Hair follicular keratinocyte (primary cell): Measurements from ENCODE around the gene RANGRF. TPM values are rescaled to one million over a fixed set of nuclear protein-coding genes. Genes with fewer than 3 reads are reported as not detected.

Experiments
- total RNA-seq: library from RNA; depleted of rRNA; stranded (reverse); fragments of >200 nt; gene quantifications from 2 replicates; pipeline ENCODE4 v1.2.3, GENCODE V29; 2015

The RANGRF gene, protein sequence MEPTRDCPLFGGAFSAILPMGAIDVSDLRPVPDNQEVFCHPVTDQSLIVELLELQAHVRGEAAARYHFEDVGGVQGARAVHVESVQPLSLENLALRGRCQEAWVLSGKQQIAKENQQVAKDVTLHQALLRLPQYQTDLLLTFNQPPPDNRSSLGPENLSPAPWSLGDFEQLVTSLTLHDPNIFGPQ
- total RNA-seq: 25.0 and 37.2 TPM in 2 replicates

DNA sequence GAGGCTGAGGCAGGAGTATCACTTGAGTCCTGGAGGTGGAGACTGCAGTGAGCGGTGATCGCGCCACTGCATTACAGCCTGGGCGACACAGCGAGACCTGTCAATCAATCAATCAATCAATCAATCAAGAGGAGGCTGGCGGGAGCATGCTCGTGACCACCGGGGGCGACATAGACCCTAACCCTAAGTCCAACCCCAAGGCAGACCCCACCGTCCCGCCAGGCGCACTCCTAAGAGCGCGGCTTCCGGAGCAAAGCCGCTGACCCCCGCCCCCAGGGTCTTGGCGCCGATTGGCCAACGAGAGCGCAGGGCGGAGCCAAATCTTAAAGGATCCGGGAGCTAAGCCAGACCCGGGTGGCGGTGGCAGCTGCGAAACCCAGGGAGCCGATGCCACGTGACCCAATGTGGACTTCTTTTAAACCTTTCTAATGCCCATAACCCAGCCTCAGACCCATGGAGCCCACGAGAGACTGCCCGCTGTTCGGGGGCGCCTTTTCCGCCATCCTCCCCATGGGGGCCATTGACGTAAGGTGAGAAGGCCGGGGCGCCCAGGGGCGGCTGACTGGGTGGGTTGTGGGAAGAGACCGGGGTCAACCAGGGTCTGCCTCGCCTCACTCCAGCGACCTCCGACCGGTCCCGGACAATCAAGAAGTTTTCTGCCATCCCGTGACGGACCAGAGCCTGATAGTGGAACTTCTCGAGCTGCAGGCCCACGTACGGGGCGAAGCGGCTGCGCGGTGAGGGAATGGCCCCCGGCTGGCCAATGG is at the start of gene RANGRF:
TSS of gene RANGRF (plus strand) at position 335 of the 767 bp plus-strand sequence. CDS start at position 454, 119 bp downstream.

DNA sequence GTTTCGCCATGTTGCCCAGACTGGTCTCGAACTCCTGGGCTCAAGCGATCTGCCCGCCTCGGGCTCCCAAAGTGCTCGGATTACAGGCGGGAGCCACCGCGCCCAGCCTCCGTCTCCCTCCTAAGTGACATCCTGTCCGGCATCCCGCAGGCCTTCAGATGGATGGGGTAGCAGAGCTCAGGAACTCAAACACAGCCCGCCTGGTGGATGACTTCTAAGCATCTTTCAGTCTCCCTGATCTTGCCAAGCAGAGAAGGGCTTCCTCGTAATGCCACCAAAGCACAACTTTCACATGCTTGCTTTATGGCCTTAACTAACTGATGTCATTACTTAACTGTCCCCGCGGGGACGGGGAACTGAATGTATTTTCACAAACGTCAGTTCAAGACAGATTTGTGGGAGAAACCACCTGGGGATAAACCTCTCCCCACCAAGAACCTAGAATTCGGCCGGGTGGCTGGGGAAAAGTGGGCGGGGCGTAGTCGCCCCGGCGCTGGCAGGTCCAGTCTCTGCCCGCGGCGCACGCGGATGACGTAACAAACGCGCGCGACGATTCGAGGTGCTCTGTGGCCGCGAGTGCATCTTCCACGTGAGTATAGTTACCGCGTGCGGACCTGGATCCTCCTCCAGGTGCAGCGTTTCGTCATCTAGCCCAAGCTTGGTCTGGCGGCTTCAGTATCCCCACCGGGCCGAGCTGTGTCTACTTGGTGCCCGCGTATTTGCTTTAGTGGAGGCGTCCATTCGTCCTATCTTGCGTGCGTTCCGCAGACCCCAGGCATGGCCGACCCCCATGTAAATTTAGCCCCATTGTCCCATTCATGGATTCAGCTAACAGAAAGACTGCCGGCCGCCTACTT is 39.5 kb upstream of the RANGRF start, which contains the start of gene PFAS:
TSS of gene PFAS (plus strand) at position 539 of the 857 bp plus-strand sequence. CDS start 4,649 bp downstream, outside the sequence.

DNA sequence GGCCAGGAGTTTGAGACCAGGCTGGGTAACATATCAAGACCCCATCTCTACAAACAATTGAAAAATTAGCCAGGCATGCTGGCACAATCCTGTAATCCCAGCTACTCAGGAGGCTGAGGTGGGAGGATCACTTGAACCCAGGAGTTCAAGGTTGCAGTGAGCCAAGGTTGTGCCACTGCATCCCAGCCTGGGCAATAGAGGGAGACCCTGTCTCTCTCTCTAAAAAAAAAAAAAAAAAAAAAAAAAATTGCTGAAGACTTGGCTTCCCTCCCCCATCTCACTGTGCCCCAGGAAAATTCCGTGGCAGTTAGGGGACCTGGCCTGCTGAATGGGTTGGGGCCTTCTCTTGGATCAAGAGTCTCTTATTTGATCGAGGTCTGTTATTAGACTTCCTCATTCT is 51.1 kb downstream of the RANGRF start, which contains the start of gene ODF4:
TSS of gene ODF4 (plus strand) at position 301 of the 400 bp plus-strand sequence. CDS start 212 bp downstream, outside the sequence.

Other genes starting within 250 kb of the RANGRF start
- 27.2 and 84.0 TPM in 2 replicates for gene ALOX15B, start 249.6 kb upstream of the RANGRF start, total RNA-seq
- 0.15 and 2.7 TPM in 2 replicates for gene ALOX12B, start 201.0 kb upstream of the RANGRF start, total RNA-seq
- gene ALOXE3, start 170.2 kb upstream of the RANGRF start, total RNA-seq: 1.0 and 8.8 TPM in 2 replicates
- 0.80 and 1.2 TPM in 2 replicates for gene HES7, start 164.6 kb upstream of the RANGRF start, total RNA-seq
- 33.2 and 39.7 TPM in 2 replicates for gene PER1, start 136.3 kb upstream of the RANGRF start, total RNA-seq
- gene VAMP2, start 125.7 kb upstream of the RANGRF start, total RNA-seq: 5.6 and 11.3 TPM in 2 replicates
- gene TMEM107, start 112.3 kb upstream of the RANGRF start, total RNA-seq: 39.0 and 47.1 TPM in 2 replicates
- 13.7 and 14.4 TPM in 2 replicates for gene BORCS6, start 98.5 kb upstream of the RANGRF start, total RNA-seq
- 21.2 and 98.5 TPM in 2 replicates for gene AURKB, start 78.1 kb upstream of the RANGRF start, total RNA-seq
- gene CTC1, start 40.6 kb upstream of the RANGRF start, total RNA-seq: 6.6 and 8.0 TPM in 2 replicates
- 17.4 and 30.5 TPM in 2 replicates for gene PFAS, start 39.4 kb upstream of the RANGRF start, total RNA-seq
- 0.08 and 1.3 TPM in 2 replicates for gene SLC25A35, start 6.7 kb downstream of the RANGRF start, total RNA-seq
- gene ARHGEF15, start 21.6 kb downstream of the RANGRF start, total RNA-seq: not detected in 2 replicates
- not detected in 2 replicates for gene ODF4, start 51.2 kb downstream of the RANGRF start, total RNA-seq
- gene RPL26, start 94.5 kb downstream of the RANGRF start, total RNA-seq: 4,083 and 4,558 TPM in 2 replicates
- 0.04 and 0.70 TPM in 2 replicates for gene RNF222, start 109.2 kb downstream of the RANGRF start, total RNA-seq
- 48.3 and 49.8 TPM in 2 replicates for gene NDEL1, start 147.2 kb downstream of the RANGRF start, total RNA-seq